Colonic mucosa (tissue), 4 donors: ENCODE results near the gene HEXIM1. TPM values are rescaled to one million over a fixed set of nuclear protein-coding genes. Genes with fewer than 3 reads are reported as not detected.

ENCODE experiments used
- DNase-seq: peaks from one replicate; pipeline ENCODE4 v3.0.0-alpha.2; 2020
- H3K27ac ChIP-seq: fragments of 200-600 bp; one replicate; pipeline ENCODE4 v1.8.0; 2021
- H3K27me3 ChIP-seq: fragments of 200-600 bp; one replicate; pipeline ENCODE4 v1.8.0; 2021
- H3K36me3 ChIP-seq: fragments of 200-600 bp; one replicate; pipeline ENCODE4 v1.8.0; 2021
- H3K4me1 ChIP-seq: fragments of 200-600 bp; one replicate; pipeline ENCODE4 v1.8.0; 2021; ENCODE audit warnings: mild to moderate bottlenecking
- H3K4me3 ChIP-seq: fragments of 200-600 bp; one replicate; pipeline ENCODE4 v1.8.0; 2021
- H3K9ac ChIP-seq, 2 donors: one replicate each; pipeline ENCODE4 v1.7.0; 2013; ENCODE audit warnings: control low read depth in 2 of 2, low read depth in 2 of 2, low read length in 2 of 2
- H3K9me3 ChIP-seq: fragments of 200-600 bp; one replicate; pipeline ENCODE4 v1.8.0; 2021
- CTCF ChIP-seq: fragments of 200-600 bp; IDR thresholded peaks from one replicate; pipeline ENCODE4 v1.8.0; 2022; ENCODE audit warnings: antibody characterized with exemption, mild to moderate bottlenecking
- intact Hi-C: fragments of 100-400 bp; cut with DNase I; formaldehyde crosslinking; loops from one replicate; pipeline ENCODE4 v1.14.1; 2022
- total RNA-seq, 2 donors: library from RNA; stranded (reverse); fragmentation: NEBNext Ultra II Directional in 1 of 2; extraction: Animal tissue kit (Norgen Biotek cat#: 25700) in 1 of 2; gene quantifications; one replicate each; pipeline ENCODE4 v1.2.1, GENCODE V29; 2021
- donor health status: healthy.
- donor health status: DM: no; HTN: no; CAD: no.
- donor health status: DM: no; HTN: no; CAD: no.

The HEXIM1 gene
- total RNA-seq, 2 donors from 2014 or later = 37.0 to 38.4 TPM

GRCh38 chr17:45146592-45146889, 1.7 kb upstream of the HEXIM1 start:
- DNase-seq = no peak
- H3K27ac ChIP-seq = peak overlapping the region; percentile 98
- H3K9me3 ChIP-seq = no peaks in the 10 kb centered on the region
- no peak for TF ChIP-seq CTCF
- intact Hi-C loops = no loop called here
- H3K36me3 ChIP-seq = no peaks in the 10 kb centered on the region
- H3K4me3 ChIP-seq = no peak overlapping the region
- peaks cover 11% of the 10 kb centered on the region for H3K4me1 ChIP-seq
- peak overlapping the region in 1 of 2 donors; percentile 91 for H3K9ac ChIP-seq
- no peaks in the 10 kb centered on the region for H3K27me3 ChIP-seq

GRCh38 chr17:45146890-45147580, 1.2 kb upstream of the HEXIM1 start:
- intact Hi-C loops = no loop called here
- Histone ChIP-seq H3K27ac (peak overlapping the region; percentile 98), H3K4me3 (peak overlapping the region; percentile 55), H3K9ac (peak overlapping the region; percentile 71 to 91), H3K36me3 (no peaks in the 10 kb centered on the region), H3K27me3 (no peaks in the 10 kb centered on the region), H3K9me3 (no peaks in the 10 kb centered on the region), H3K4me1 (peaks cover 15% of the 10 kb centered on the region)
- peak; percentile 81 for DNase-seq
- TF ChIP-seq CTCF = no peak

- Histone ChIP-seq H3K9me3 (no peaks in the 10 kb centered on the region), H3K4me3 (peak overlapping the region; percentile 55), H3K4me1 (peaks cover 15% of the 10 kb centered on the region), H3K9ac (peak overlapping the region; percentile 71 to 91), H3K27ac (peak overlapping the region; percentile 98), H3K36me3 (no peaks in the 10 kb centered on the region), H3K27me3 (no peaks in the 10 kb centered on the region)
- intact Hi-C loops = no loop called here
- TF ChIP-seq CTCF = no peak
- peak; percentile 83 for DNase-seq
Measured at GRCh38 chr17:45147581-45148182, 593 bp upstream of the HEXIM1 start.

- DNase-seq = peak; percentile 92
- Histone ChIP-seq H3K36me3 (no peaks in the 10 kb centered on the region), H3K27me3 (no peaks in the 10 kb centered on the region), H3K9me3 (no peaks in the 10 kb centered on the region), H3K4me1 (peaks cover 15% of the 10 kb centered on the region), H3K27ac (peak overlapping the region; percentile 96), H3K9ac (peak overlapping the region; percentile 85 to 89), H3K4me3 (peak overlapping the region; percentile 65)
- intact Hi-C loops = no loop called here
- TF ChIP-seq CTCF = peak; percentile 90
Measured at GRCh38 chr17:45149037-45149668, 878 bp downstream of the HEXIM1 start.

- Histone ChIP-seq H3K27ac (peak overlapping the region; percentile 96), H3K4me1 (peaks cover 15% of the 10 kb centered on the region), H3K36me3 (no peaks in the 10 kb centered on the region), H3K4me3 (peak overlapping the region; percentile 65), H3K27me3 (no peaks in the 10 kb centered on the region), H3K9me3 (no peaks in the 10 kb centered on the region), H3K9ac (peak overlapping the region; percentile 85 to 89)
- intact Hi-C loops = no loop called here
- DNase-seq = peak; percentile 78
- TF ChIP-seq CTCF = no peak
Measured at GRCh38 chr17:45149669-45150664, 1.7 kb downstream of the HEXIM1 start.
